Inflammatory macrophage treated with lipopolysaccharide for 1 hour (primary cell): Measurements from ENCODE around the gene GSAP.
A peak's percentile ranks its signal among the peaks of the same experiment; 100 is the strongest.
"Not testable (repeated sequence)": the region's sequence is repeated elsewhere in the genome, so short reads cannot be mapped to it uniquely, and the experiment has no call there.

Experiments
- DNase-seq, 2 donors: peaks; one replicate each; pipeline ENCODE4 v3.0.0-alpha.2; 2020 to 2022

The GSAP gene, protein sequence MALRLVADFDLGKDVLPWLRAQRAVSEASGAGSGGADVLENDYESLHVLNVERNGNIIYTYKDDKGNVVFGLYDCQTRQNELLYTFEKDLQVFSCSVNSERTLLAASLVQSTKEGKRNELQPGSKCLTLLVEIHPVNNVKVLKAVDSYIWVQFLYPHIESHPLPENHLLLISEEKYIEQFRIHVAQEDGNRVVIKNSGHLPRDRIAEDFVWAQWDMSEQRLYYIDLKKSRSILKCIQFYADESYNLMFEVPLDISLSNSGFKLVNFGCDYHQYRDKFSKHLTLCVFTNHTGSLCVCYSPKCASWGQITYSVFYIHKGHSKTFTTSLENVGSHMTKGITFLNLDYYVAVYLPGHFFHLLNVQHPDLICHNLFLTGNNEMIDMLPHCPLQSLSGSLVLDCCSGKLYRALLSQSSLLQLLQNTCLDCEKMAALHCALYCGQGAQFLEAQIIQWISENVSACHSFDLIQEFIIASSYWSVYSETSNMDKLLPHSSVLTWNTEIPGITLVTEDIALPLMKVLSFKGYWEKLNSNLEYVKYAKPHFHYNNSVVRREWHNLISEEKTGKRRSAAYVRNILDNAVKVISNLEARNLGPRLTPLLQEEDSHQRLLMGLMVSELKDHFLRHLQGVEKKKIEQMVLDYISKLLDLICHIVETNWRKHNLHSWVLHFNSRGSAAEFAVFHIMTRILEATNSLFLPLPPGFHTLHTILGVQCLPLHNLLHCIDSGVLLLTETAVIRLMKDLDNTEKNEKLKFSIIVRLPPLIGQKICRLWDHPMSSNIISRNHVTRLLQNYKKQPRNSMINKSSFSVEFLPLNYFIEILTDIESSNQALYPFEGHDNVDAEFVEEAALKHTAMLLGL

DNA sequence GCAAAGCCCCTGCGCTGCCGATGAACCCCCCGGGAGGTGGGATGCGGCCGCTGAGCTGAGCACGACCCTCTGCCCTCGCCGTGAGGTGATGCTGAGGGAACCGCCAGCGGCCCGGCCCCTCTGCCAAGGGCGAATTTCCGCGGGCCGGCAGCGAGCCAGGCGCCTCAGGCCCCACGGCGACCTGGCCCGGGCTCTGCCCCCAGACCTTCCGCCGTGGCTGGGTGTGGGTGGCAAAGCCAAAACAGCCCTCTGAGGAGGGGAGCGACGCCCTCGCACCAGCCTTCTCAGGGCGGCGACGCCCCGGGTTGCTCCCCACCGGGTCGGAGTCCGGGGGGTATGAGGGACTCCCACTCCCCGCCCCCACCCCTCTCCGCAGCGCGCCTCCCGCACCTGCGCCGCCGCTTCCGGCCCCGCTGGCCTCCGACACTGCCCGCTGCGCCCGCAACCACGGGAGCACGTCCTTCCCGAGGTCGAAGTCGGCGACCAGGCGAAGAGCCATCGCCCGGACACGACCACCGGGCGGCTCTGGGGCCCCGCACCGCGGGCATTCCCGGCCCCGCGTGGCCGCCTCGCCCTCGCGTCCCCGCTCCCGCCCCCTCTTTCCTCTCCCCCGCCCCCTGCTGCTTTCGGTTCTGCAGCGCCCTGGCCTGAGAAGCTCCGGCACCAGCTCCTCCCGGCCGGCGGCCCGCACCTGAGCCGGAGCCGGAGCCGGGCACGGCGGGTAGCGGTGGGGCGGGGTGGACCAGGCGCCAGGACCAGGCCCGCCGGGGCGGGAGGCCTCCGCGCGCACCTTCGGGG is at the start of gene GSAP:
TSS of gene GSAP (minus strand) at position 527 of the 798 bp plus-strand sequence. CDS start at position 499, 28 bp downstream.
- peak in 1 of 2 donors; percentile 72 for DNase-seq

DNA sequence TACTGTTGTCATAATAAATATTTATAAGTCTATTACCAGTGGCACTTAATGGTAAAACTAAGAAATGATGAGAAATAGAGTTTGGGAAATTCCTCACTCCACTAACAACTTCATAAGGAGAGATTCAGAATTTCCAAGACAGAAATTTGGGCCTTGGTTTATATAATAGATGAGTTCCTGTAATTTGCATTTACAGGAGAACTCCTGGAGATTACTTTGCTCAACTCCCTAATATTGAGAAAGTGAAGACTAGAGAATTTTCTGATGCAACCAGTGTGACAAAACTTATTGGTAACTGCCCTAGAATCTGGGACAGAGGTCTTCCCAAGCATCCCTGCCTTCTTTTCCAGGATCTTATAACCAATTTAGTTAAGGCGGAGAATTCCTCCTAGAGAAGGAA is 49.1 kb upstream of the GSAP start:
- peak; percentile 89 to 92 for DNase-seq

DNA sequence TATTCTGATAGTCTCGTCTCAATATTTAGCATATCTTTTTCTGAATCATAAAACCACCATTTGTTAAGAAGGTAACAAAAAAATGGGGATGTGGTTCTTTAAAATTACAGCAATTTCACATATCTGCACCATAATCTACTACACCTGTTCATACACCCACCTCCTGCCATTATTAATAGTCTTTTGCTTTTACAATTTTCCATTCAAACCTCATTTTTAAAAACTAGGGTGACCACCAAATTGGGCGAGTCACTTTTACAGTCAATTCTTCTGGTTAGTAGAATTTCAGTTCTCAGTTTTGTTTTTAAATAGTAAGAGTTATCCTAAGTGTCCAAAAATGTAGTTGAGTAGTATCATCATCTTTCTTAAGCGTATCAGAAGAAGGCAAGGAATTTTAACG is 48.4 kb upstream of the GSAP start:
- no peak for DNase-seq

DNA sequence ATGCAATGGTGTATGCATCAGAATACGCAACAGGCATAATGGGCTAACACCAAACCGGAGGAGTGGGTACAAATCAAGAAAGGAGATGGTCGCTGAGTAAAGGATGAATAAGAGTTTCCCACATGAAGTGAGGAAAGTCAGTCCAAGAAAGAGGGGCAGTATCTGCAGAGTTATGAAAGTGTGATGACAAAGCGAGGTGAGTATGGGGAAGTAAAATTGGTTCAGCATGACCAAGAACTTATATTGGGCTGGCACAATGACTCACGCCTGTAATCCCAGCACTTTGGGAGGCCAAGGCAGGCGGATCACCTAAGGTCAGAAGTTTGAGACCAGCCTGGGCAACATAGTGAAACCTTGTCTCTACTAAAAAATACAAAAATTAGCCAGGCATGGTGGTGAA is 47.5 kb upstream of the GSAP start:
- DNase-seq: peak; percentile 84 to 96

DNA sequence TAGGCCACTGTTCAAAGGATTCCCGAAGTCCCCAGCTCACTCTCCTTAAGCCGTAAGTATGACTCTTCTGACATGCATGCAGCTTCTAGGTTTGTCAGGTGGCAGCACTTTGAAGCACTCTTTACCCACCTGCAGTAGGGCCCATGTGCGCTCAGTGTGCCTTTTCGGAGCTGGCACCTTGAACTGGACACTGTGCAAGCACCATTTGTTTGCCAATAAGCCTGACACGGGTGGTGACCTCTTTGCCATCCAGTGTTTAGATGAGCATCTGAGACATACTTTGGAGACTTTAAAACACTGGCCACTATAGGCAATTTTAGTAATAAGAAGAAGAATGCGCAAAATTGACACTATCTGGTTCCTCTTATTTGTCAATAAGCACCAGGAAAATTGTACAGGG is 45.7 kb upstream of the GSAP start:
- DNase-seq: no peak

DNA sequence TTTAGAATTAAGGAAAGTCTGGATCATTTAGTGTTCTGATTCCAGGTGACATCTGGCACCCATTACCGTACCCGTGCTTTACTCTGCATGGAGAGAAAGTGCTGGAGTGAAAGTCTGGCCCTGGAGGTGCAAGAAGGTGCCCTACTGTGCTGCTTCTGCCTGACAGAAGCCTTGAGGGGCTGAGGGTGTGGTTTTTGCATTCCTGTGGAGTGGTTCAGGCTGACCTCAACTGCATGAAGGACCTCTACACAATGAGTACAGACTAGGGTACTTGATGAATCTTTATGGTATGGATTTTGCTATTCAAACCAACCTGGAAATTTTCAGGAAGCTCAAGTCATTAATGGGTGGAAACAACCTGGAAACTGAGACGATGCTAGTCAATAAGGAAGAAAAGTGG is 45.1 kb upstream of the GSAP start:
- DNase-seq: no peak

DNA sequence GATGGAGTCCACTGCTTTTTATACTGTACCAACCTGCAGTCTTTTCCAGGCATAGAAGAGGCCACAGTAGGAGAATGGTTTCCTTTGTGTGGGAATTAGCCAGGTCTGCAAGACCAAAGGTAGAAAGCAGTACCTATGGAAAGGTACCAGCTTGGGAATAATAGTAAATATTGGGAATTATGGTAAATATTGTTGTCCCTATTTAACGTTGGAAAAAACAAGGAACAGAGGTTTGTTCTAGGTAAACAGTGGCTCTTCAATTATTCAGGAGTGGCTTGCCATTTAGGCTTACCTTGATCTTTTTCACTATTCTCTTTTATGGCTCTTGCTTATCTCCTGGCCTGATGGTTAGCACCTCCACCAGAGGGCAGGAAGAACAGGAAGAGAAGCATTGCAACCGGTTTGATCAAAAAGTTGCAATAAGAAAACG is 43.9 kb upstream of the GSAP start:
- no peak for DNase-seq

DNA sequence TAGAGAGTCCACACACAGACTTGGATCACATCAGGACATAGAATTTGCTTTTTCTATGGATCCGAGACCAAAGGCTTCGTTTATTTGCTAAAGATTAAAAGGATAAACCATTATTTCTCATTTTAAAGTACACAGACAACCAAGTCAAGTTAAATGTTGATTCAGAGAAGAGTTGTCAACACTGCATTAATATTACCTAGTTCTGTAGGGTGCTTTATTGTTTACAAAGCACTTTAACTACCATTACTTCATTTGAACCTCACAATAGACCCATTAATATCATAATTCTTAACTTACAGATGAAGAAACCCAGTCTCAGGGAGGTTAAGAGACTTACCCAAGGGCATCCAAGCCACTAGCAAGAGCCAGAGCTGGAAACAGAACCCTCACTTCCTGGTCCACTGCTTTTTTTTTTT is 43.2 kb upstream of the GSAP start:
- no peak for DNase-seq

DNA sequence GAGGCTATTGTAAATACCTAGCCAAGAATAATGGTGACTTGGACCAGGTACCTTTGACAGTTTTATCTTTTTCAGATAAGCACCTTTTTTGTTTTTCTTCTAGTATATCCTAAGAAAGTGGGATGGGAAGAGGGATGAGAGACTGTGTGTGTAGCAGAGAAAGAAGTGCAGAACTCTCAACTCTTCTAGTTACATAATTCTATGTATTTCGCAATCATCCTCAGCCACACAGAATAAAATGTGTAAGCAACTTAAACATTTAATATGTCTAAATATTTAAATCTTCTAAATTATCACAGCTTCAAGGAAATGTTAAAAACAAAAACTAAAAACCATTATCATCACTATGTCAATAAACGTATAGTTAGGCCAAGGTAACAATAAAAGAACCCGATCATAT is 42.6 kb upstream of the GSAP start:
- peak; percentile 35 to 79 for DNase-seq

DNA sequence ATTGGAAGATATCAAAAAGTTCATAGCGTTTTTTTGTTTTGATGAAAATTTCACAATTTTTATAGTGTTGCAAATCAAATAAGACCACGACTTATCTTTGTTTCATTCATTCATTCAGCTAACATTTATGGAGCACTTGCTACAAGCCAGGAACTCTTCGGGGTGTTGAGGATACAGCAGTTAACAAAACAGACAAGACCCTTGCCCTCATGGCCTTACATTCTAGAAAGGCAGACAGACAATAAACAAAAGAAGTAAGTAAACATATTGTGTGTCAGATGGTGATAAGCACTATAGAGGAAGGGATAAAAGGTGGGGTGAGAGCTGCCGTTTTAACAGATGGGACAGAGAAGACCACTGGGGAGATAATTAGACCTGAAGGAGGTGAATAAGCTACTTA is 41.6 kb upstream of the GSAP start:
- DNase-seq: no peak

DNA sequence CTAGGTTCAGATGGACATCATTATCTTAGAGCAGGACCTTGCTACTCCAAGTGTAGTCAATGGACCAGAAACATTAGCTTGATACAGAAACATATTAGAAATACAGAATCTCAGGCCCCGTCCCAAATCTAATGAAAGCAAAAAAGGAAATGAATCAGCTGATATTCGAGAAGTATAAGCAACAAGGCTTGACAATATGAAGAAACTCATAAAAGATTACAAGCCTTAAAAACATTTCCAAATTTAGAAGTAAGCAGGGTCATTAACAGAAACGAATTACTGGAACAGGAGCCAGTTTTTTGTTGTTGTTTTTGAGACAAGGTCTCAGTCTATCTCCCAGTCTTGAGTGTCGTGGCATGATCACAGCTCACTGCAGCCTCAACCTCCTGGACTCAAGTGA is 40.5 kb upstream of the GSAP start:
- DNase-seq: peak; percentile 44 to 54

DNA sequence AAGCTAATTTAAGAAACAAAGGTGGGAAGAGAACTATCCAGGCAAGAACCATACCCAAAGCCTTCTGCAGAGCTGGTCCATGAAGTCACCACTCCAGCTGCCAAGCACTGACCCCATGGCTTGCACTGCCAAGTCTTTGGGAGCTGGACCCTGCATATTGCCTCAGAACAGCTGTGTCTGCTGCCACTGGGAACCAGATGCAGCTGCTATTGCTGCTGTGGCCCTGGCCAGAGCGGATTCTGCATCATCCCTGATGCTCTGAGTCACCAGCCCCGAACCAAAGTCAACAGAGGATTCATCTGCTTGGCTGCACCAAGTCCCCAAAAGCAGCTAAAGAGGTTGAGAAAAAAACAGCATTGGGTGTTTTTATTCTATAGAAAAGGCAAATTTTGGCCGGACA is 39.2 kb upstream of the GSAP start:
- DNase-seq: no peak

DNA sequence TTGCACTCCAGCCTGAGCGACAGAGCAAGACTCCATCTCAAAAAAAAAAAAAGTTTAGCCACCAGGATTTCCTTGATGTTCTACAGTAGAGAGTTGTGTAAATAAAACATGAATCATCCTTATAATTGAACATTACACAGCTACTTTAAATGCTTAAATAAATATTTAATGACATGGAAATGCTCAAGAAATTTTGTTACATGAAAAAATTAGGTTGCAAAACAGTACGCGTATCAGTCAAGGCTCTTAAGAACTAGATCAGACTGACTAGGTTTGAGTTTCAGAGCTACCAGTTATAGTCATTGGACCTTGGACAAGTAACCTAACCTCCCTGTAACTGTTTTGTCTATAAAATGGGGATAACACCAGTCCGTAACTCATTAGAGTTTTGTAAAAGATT is 38.7 kb upstream of the GSAP start:
- DNase-seq: no peak

DNA sequence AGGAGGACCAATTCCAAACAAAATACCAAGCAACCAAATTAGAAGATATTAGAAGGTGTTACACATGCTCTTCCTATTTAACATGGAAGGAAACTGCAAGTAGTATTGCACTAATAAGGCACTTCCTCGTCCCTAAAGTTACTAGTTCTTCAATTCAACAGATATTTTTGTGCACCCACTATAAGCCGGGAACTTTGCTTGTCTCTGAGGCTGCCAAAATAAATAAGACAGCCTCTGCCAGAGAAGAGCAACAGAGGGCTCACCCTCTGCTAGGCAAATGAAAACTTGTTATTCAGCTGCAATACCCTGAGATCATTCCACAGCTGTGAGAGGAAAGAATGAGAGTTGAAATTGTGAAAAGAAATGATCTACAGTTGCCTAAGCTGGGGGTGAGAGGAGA is 37.4 kb upstream of the GSAP start:
- DNase-seq: peak; percentile 58

DNA sequence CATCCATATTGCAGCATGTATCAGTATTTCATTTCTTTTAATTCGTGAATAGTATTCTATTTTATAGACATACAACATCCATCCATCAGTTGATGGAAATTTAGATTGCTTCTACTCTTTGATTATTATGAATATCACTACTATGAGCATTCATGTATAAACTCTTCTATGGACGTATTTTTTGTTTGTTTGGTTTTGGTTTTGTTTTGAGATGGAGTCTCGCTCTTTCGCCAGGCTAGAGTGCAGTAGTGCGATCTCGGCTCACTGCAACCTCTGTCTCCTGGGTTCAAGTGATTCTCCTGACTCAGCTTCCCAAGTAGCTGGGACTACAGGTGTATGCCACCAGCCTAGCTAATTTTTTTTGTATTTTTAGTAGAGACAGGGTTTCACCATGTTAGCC is 35.8 kb upstream of the GSAP start:
- not testable (repeated sequence) for DNase-seq

DNA sequence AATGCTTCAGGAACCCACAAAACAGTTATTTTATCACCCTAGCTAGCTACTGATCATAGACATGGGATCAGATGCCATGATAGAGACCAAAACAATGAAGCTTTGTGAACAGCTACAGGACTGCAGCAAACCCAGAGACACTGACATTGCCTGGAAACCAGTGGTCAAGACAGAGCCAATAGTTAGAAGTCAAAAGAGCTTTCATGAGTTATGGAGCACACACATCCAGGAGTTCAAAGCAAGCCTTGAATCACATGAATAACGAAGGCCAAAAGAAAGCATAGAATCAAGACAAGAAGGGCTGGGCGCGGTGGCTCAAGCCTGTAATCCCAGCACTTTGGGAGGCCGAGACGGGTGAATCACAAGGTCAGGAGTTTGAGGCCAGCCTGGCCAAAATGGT is 34.5 kb upstream of the GSAP start:
- no peak for DNase-seq

DNA sequence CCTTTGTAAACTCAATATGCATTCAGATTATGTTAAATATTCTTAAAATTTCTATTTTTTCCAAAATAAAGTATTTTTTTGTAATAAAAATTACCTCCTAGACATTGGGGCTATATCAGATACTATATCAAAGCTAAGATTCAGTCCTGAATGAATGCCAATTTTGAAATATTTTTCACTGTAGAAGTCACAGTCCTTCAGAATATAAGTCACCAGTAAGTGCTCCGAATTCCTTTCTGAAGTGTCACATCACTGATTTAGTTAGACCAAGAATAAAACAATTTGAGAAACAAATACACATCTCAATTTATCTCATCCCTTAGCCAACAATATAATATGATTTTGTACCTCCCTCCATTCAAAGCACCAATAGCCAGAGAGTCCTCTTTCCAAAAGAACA is 33.9 kb upstream of the GSAP start:
- DNase-seq: no peak

DNA sequence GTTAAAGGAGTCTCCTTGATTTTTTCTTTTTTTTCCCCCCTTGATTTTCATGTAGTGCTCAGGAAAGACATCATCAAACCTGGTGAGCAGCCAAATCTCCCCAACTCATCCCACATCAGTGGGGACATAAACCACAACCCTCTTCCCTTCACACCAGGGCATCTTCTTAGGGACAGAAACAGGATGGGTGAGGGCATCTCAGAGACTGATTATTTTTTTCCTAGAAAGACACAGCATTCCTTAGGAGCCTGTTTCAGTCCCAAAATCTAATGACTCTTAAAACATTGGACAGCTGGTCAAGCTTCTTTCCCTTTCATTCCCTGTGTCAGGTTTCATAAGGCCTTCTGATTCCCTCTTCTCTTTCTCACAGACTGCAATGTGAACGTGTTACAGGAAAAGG is 31.5 kb upstream of the GSAP start:
- DNase-seq: no peak

DNA sequence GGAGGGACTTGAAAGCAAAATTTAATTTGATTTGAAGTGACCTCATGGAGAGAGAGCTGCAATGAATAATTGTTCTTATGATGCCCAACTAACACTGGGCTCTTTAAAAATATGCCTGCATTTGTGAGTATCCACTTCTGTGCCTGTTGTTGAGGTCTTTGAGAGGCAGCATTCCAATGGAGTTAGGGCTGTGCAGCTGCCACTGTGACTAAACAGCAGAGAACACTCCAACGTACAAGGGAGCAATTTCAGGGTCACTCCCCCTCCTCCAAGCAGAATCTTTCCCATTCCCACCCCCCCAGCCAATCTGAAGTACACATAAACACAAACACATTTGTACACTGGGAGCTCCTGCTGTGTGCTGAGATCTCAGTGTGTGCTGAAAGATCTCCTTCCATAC is 28.0 kb upstream of the GSAP start:
- no peak for DNase-seq

DNA sequence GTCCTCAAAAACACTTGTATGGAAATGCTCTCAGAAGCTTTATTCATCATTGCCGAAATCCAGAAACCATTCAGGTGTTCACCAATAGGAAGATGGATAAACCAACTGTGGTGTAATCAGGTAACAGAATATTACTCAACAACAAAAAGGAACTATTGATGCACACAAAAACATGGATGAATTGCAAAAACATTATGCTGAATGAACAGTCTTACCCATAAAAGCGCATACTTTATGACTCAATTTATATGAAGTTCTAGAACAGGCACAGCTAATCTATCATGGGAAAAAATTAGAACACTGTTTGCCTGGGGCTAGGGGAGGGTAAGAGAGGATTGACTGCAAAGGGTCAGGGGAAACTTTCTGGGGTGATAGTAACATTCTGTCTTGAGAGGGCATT is 26.9 kb upstream of the GSAP start:
- no peak for DNase-seq

DNA sequence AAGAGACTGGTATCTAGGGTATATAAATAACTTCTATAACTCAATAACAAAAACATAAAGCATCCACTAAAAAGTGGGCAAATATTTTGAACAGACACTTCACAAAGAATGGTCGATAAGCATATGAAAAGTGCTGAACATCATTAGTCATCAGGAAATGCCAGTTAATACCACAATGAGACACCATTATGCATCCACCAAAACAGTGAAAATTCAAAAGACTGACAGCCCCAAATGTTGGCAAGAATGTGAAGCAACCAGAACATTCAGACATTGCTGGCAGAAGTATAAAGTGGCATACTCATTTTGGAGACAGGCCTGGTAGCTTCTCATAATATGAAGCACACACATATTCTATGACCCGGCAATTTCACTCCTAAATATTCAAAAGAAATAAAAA is 26.5 kb upstream of the GSAP start:
- DNase-seq: no peak

DNA sequence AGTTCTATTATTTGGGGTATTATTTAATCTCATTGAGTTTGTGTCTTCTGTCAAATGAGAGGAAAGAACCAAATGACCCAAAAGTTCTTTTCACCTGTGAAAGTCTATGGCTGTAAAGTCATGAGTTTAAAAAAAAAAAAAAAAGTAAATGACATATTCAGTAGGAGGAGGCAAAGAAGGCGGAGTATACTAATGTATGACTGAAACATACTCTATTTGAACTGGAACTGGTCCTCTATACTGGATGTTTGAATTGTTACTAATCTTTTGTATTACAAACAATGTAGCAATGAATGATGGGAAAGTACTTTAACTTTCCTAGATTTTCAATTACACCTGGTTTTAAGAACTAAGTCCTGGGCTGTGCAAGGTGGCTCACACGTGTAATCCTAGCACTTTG is 24.9 kb upstream of the GSAP start:
- no peak for DNase-seq

DNA sequence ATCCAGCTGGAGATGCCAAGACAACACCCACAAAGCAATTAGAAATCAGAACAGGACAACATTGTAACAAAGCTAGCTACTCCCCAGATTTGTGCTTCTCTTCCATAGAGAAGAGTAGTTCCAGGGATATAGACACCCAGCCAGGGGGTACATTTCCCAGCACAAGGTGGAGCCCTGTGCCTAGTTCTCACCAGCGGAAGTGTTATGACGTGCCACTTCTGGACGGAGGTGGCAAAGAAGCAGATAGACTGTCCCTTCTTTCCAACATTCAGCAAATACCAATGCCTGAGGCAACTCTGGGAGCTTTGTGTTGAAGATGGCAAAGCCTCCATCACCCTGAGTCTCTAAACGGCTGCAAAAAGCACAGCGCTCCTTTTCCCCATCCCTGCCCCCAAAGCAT is 23.4 kb upstream of the GSAP start:
- DNase-seq: peak; percentile 61
